ENCODE data around the gene FHL3.

Gene FHL3

DNA sequence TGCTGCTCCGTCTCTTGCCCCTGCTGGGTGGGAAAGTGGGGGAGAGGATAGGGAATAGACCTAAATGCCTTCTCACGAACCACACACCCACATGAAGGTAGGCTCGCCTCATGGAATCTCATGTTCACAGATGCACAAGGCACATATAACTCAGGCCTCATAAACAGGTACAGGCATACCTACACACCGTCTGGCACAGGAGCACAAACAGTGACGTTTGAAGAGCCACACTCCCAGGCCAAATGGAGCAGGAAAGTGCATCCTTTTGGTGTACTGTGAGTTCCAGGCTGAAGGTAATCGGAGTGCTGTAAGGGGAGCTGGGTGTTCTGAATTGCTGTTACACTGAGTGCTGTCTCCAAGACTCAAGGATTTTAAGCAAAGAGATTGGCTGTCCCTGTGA is 20.4 kb upstream of the FHL3 start:
- Histone ChIP-seq H3K27ac (ENCODE audit: low read depth, low read length) (no peak overlapping the region), H3K4me1 (ENCODE audit: control insufficient read depth in 1 of 2, insufficient read depth in 2 of 2, low read length in 2 of 2) (peaks cover 11 to 17% of the 10 kb centered on the region in 2 donors)

DNA sequence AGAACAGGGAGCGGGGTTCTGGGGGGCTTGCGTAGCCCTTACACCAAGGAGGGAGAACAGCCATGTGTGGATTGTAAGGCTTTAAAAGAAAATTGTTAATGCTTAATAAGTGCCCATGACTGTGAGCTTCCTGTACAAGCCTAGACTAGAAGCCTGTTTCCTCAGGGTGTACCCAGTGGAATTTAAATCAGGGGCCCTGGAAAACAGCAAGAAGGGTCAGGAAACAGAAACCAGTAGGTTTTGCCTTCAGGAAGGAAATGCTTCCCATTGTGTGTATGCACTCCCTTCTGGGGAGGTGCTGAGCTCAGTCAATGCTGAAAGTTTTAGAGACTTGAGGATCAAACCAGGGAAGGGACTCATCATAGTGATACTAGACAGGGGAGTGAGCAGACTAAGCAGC is 19.9 kb upstream of the FHL3 start:
- peaks cover 10 to 13% of the 10 kb centered on the region in 2 donors for H3K4me1 ChIP-seq (ENCODE audit: control insufficient read depth in 1 of 2, insufficient read depth in 2 of 2, low read length in 2 of 2)
- H3K9me3 ChIP-seq (ENCODE audit: control insufficient read depth in 1 of 2, low read length in 2 of 2), result no peaks in the 10 kb centered on the region
- no peak overlapping the region for H3K9ac ChIP-seq (ENCODE audit: low read depth in 1 of 2, low read length in 2 of 2)
- peaks cover 34 to 52% of the 10 kb centered on the region in 2 donors for H3K36me3 ChIP-seq (ENCODE audit: control insufficient read depth in 1 of 2, insufficient read depth in 2 of 2, low read length in 2 of 2)
- H3K27me3 ChIP-seq (ENCODE audit: control insufficient read depth in 1 of 2, insufficient read depth in 2 of 2, low read length in 2 of 2), result no peaks in the 10 kb centered on the region
- H3K4me3 ChIP-seq (ENCODE audit: low read depth in 1 of 2, low read length in 2 of 2), result no peak overlapping the region
- H3K27ac ChIP-seq (ENCODE audit: low read depth, low read length), result no peak overlapping the region

More for the DNA sequence above, 20.4 kb upstream of the FHL3 start:
- Histone ChIP-seq H3K36me3 (ENCODE audit: control insufficient read depth in 1 of 2, insufficient read depth in 2 of 2, low read length in 2 of 2) (peaks cover 30 to 49% of the 10 kb centered on the region in 2 donors), H3K9ac (ENCODE audit: low read depth in 1 of 2, low read length in 2 of 2) (no peak overlapping the region), H3K9me3 (ENCODE audit: control insufficient read depth in 1 of 2, low read length in 2 of 2) (no peaks in the 10 kb centered on the region), H3K4me3 (ENCODE audit: low read depth in 1 of 2, low read length in 2 of 2) (no peak overlapping the region), H3K27me3 (ENCODE audit: control insufficient read depth in 1 of 2, insufficient read depth in 2 of 2, low read length in 2 of 2) (no peaks in the 10 kb centered on the region)

DNA sequence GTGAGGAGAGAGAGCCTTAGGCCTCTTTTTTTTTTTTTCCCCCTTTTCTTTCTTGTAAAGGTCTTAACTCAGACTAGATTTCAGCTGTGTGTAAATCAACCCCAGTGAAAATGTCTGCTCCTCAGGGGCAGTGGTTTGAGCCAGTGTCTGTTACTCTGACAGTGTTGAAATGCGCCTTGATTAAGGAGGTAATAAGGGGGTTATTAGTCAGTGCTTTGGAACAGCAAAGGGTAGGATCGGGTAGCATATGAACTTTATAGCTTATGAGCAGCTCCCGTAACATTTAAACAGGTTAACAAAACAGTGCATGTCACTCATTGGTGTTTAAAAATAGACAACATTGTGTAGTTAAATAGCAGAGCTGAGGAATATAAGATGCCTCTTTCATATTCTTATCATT is 17.5 kb upstream of the FHL3 start:
- H3K4me1 ChIP-seq (ENCODE audit: control insufficient read depth in 1 of 2, insufficient read depth in 2 of 2, low read length in 2 of 2), result no peaks in the 10 kb centered on the region
- H3K4me3 ChIP-seq (ENCODE audit: low read depth in 1 of 2, low read length in 2 of 2), result no peak overlapping the region
- H3K27me3 ChIP-seq (ENCODE audit: control insufficient read depth in 1 of 2, insufficient read depth in 2 of 2, low read length in 2 of 2), result no peaks in the 10 kb centered on the region
- H3K9ac ChIP-seq (ENCODE audit: low read depth in 1 of 2, low read length in 2 of 2), result no peak overlapping the region
- no peak overlapping the region for H3K27ac ChIP-seq (ENCODE audit: low read depth, low read length)
- H3K36me3 ChIP-seq (ENCODE audit: control insufficient read depth in 1 of 2, insufficient read depth in 2 of 2, low read length in 2 of 2), result peaks cover 37 to 71% of the 10 kb centered on the region in 2 donors
- no peaks in the 10 kb centered on the region for H3K9me3 ChIP-seq (ENCODE audit: control insufficient read depth in 1 of 2, low read length in 2 of 2)

DNA sequence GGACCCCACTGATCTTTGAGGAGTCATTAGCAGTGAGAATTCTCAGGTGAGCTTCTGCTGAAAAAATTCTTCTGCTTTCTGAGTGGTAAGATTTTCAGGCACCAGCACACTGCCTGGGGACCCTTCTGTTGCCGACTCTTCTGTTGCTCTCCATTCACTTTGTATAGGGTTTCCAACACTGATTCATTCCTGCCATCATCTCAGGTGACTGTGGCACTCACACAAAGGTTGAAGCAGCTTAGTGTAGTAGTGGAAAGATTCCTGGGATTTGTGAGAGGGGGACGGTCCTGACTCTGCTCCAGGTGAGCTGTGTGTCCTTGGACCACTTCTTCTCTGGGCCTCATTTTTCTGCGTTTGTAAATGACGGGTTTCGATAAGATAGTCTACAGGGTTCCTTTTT is 16.7 kb upstream of the FHL3 start:
- Histone ChIP-seq H3K36me3 (ENCODE audit: control insufficient read depth in 1 of 2, insufficient read depth in 2 of 2, low read length in 2 of 2) (peaks cover 44 to 78% of the 10 kb centered on the region in 2 donors), H3K9ac (ENCODE audit: low read depth in 1 of 2, low read length in 2 of 2) (no peak overlapping the region), H3K4me1 (ENCODE audit: control insufficient read depth in 1 of 2, insufficient read depth in 2 of 2, low read length in 2 of 2) (no peaks in the 10 kb centered on the region), H3K4me3 (ENCODE audit: low read depth in 1 of 2, low read length in 2 of 2) (no peak overlapping the region), H3K9me3 (ENCODE audit: control insufficient read depth in 1 of 2, low read length in 2 of 2) (no peaks in the 10 kb centered on the region), H3K27me3 (ENCODE audit: control insufficient read depth in 1 of 2, insufficient read depth in 2 of 2, low read length in 2 of 2) (no peaks in the 10 kb centered on the region), H3K27ac (ENCODE audit: low read depth, low read length) (no peak overlapping the region)

DNA sequence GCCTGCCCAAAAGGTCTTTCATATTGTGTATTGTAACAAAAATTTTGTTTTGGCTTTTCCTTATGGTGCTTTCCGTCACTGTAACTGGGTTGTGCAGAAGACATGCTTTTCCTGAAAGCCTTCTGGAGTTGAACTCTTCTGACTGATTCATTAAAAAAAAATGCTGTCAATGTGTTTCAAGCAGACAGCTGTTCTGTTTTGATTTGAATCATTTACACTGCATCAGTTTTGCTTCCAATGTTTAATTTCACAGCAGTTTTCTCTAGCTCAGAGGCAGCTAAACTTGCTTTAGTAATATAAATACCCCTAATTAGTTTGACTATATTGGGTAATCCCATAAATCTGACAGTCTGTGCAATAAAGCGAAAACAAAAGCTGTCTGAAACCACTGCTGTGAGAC is 15.1 kb upstream of the FHL3 start:
- no peak overlapping the region for H3K4me3 ChIP-seq (ENCODE audit: low read depth in 1 of 2, low read length in 2 of 2)
- H3K36me3 ChIP-seq (ENCODE audit: control insufficient read depth in 1 of 2, insufficient read depth in 2 of 2, low read length in 2 of 2), result peaks cover 42 to 85% of the 10 kb centered on the region in 2 donors
- no peak overlapping the region for H3K27ac ChIP-seq (ENCODE audit: low read depth, low read length)
- H3K9ac ChIP-seq (ENCODE audit: low read depth in 1 of 2, low read length in 2 of 2), result no peak overlapping the region
- no peaks in the 10 kb centered on the region for H3K27me3 ChIP-seq (ENCODE audit: control insufficient read depth in 1 of 2, insufficient read depth in 2 of 2, low read length in 2 of 2)
- peaks cover 0 to 1% of the 10 kb centered on the region in 2 donors for H3K4me1 ChIP-seq (ENCODE audit: control insufficient read depth in 1 of 2, insufficient read depth in 2 of 2, low read length in 2 of 2)
- H3K9me3 ChIP-seq (ENCODE audit: control insufficient read depth in 1 of 2, low read length in 2 of 2), result no peaks in the 10 kb centered on the region

DNA sequence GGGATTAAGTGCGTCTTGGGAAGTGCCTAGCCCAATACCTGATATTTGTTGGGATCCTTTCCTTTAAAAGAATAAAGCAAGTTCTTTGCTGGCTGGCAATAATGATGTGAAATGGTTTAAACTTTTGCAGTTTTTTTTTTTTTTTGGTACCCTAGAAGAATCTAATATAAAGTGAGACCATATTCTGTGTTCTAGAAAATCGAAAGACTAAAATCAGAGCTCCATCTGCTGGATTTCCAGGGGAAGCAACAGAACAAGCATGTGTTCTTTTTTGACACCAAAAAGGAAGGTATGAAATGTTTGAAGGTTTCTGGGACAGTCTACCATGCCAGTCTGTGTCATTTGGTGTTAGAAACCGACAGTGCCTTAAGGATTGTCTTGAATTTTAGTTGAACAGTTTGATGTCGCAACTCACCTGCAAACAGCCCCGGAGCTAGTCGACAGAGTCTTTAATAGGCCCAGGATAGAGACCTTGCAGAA is 13.6 kb upstream of the FHL3 start:
- no peaks in the 10 kb centered on the region for H3K9me3 ChIP-seq (ENCODE audit: control insufficient read depth in 1 of 2, low read length in 2 of 2)
- H3K4me3 ChIP-seq (ENCODE audit: low read depth in 1 of 2, low read length in 2 of 2), result no peak overlapping the region
- H3K27ac ChIP-seq (ENCODE audit: low read depth, low read length), result no peak overlapping the region
- peaks cover 5 to 11% of the 10 kb centered on the region in 2 donors for H3K4me1 ChIP-seq (ENCODE audit: control insufficient read depth in 1 of 2, insufficient read depth in 2 of 2, low read length in 2 of 2)
- H3K36me3 ChIP-seq (ENCODE audit: control insufficient read depth in 1 of 2, insufficient read depth in 2 of 2, low read length in 2 of 2), result peaks cover 35 to 74% of the 10 kb centered on the region in 2 donors
- H3K9ac ChIP-seq (ENCODE audit: low read depth in 1 of 2, low read length in 2 of 2), result no peak overlapping the region
- H3K27me3 ChIP-seq (ENCODE audit: control insufficient read depth in 1 of 2, insufficient read depth in 2 of 2, low read length in 2 of 2), result no peaks in the 10 kb centered on the region

DNA sequence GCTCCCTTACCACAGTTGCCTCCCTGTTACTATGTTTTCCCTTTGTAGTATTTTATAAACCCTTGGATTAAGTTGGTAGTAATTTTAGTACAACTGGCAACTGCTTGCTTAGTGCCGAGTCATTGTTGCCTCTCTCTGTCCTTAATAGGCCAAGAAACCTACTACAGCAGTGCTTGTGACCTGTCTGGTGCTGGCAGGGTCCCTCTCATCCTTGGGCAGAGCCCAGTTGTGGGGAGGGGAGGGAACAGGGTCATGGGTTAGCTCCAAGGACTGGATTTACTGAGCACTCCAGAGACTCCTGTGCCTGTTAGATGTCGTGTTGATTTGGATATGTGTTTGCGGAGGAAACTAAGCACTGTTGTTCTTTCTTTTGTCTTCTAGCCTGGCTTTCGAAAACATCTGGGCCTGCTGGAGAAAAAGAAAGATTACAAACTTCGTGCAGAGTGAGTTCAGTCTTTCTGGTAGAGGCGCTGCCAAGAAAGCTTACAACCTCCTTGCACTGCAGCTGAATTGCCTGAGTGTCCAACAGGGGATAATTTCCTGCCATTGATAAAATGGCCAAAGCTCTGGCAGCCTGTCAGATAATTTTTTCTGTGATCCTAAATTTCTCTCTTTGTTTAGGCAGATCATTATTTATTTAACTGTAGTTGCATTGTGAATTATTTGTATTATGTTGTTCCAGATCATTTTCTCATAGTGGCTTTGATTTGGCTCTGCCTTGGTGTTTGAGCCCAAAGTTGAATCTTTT is 10.8 kb upstream of the FHL3 start:
- Histone ChIP-seq H3K9me3 (ENCODE audit: control insufficient read depth in 1 of 2, low read length in 2 of 2) (no peaks in the 10 kb centered on the region), H3K9ac (ENCODE audit: low read depth in 1 of 2, low read length in 2 of 2) (no peak overlapping the region), H3K27ac (ENCODE audit: low read depth, low read length) (no peak overlapping the region), H3K4me3 (ENCODE audit: low read depth in 1 of 2, low read length in 2 of 2) (no peak overlapping the region), H3K27me3 (ENCODE audit: control insufficient read depth in 1 of 2, insufficient read depth in 2 of 2, low read length in 2 of 2) (no peaks in the 10 kb centered on the region), H3K4me1 (ENCODE audit: control insufficient read depth in 1 of 2, insufficient read depth in 2 of 2, low read length in 2 of 2) (peaks cover 14 to 21% of the 10 kb centered on the region in 2 donors), H3K36me3 (ENCODE audit: control insufficient read depth in 1 of 2, insufficient read depth in 2 of 2, low read length in 2 of 2) (peaks cover 19 to 50% of the 10 kb centered on the region in 2 donors)

DNA sequence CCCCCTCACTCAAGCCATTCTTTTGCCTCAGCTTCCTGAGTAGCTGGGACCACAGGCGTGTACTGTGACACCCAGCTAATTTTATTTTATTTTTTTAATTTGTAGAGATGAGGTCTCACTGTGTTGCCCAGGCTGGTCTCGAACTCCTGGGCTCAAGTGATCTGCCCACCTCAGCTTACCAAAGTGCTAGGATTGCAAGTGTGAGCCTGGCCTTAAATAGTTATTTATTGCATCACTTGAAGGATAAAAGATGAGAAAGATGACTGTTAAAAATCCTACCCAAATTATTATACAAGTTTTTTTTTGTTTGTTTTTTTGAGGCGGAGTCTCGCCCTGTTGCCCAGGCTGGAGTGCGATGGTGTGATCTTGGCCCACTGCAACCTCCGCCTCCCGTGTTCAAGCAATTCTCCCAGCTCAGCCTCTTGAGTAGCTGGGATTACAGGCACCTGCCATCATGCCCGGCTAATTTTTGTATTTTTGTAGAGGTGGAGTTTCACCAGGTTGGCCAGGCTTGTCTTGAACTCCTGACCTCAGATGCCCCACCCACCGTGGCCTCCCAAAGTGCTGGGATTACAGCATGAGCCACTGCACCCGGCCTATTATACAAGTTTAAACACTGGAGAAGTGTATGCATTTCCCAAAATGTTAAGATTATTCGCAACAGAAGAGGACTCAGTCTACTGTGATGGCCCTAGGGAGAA is 9.6 kb upstream of the FHL3 start:
- Histone ChIP-seq H3K27me3 (ENCODE audit: control insufficient read depth in 1 of 2, insufficient read depth in 2 of 2, low read length in 2 of 2) (no peaks in the 10 kb centered on the region), H3K27ac (ENCODE audit: low read depth, low read length) (no peak overlapping the region), H3K4me1 (ENCODE audit: control insufficient read depth in 1 of 2, insufficient read depth in 2 of 2, low read length in 2 of 2) (peaks cover 14 to 21% of the 10 kb centered on the region in 2 donors), H3K4me3 (ENCODE audit: low read depth in 1 of 2, low read length in 2 of 2) (no peak overlapping the region), H3K9me3 (ENCODE audit: control insufficient read depth in 1 of 2, low read length in 2 of 2) (no peaks in the 10 kb centered on the region), H3K9ac (ENCODE audit: low read depth in 1 of 2, low read length in 2 of 2) (no peak overlapping the region), H3K36me3 (ENCODE audit: control insufficient read depth in 1 of 2, insufficient read depth in 2 of 2, low read length in 2 of 2) (peaks cover 13 to 41% of the 10 kb centered on the region in 2 donors)

DNA sequence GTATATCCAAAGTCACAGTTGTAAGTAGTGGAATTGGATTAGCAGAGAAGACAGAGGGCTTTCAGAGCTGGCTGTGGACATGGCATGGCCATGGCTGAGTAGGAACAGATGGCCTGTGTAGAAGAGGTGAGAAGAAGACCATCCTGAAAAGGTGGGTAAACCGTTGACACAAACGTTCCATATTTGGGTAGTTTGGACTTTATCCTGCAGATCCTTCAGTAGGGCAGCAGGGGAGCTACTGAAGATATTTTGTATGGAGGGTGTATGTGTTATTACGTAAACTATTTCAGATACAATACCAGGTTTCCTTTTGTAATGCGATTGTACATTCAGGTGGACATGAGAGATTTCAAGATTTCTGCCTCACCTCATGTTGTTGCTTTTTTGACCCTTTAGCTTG is 8.9 kb upstream of the FHL3 start:
- Histone ChIP-seq H3K27ac (ENCODE audit: low read depth, low read length) (no peak overlapping the region), H3K27me3 (ENCODE audit: control insufficient read depth in 1 of 2, insufficient read depth in 2 of 2, low read length in 2 of 2) (no peaks in the 10 kb centered on the region), H3K9ac (ENCODE audit: low read depth in 1 of 2, low read length in 2 of 2) (no peak overlapping the region), H3K9me3 (ENCODE audit: control insufficient read depth in 1 of 2, low read length in 2 of 2) (no peaks in the 10 kb centered on the region), H3K36me3 (ENCODE audit: control insufficient read depth in 1 of 2, insufficient read depth in 2 of 2, low read length in 2 of 2) (peaks cover 13 to 35% of the 10 kb centered on the region in 2 donors), H3K4me1 (ENCODE audit: control insufficient read depth in 1 of 2, insufficient read depth in 2 of 2, low read length in 2 of 2) (peaks cover 14 to 21% of the 10 kb centered on the region in 2 donors), H3K4me3 (ENCODE audit: low read depth in 1 of 2, low read length in 2 of 2) (no peak overlapping the region)

DNA sequence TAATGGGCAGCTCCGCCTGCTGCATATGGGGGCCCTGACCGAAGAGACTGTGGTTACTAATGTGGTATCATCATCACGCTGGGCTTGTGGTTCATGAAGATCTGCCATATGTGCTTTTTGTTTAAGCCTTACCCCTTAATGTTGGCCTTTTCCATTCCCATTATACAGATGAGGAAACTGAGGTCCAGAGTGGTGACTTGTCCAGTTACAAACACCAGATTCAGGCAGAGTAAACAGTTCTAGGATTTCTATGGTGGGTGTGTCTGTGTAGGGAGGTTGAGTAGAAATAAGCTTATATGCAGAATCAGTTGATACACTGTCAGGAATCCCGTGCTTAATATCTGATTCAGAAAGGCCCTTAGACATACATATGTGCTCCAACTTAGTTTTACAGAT is 7.9 kb upstream of the FHL3 start:
- peaks cover 14 to 21% of the 10 kb centered on the region in 2 donors for H3K4me1 ChIP-seq (ENCODE audit: control insufficient read depth in 1 of 2, insufficient read depth in 2 of 2, low read length in 2 of 2)

More for the DNA sequence above, 7.9 kb upstream of the FHL3 start:
- Histone ChIP-seq H3K9ac (ENCODE audit: low read depth in 1 of 2, low read length in 2 of 2) (peak overlapping the region; percentile 90 to 97), H3K4me3 (ENCODE audit: low read depth in 1 of 2, low read length in 2 of 2) (peak overlapping the region; percentile 92 to 96), H3K27me3 (ENCODE audit: control insufficient read depth in 1 of 2, insufficient read depth in 2 of 2, low read length in 2 of 2) (no peaks in the 10 kb centered on the region), H3K27ac (ENCODE audit: low read depth, low read length) (peak overlapping the region; percentile 92), H3K36me3 (ENCODE audit: control insufficient read depth in 1 of 2, insufficient read depth in 2 of 2, low read length in 2 of 2) (peaks cover 13 to 29% of the 10 kb centered on the region in 2 donors), H3K9me3 (ENCODE audit: control insufficient read depth in 1 of 2, low read length in 2 of 2) (no peaks in the 10 kb centered on the region)

Measured in duodenal mucosa (tissue), 2 donors.